A549 (cell line): Measurements from ENCODE around the gene TUT4.

Experiments used
- KDM1A ChIP-seq: fragments of 200-600 bp; sonication (generic); IDR thresholded peaks from 2 replicates; pipeline ENCODE4 v1.6.1; 2016; ENCODE audit warnings: low read depth, mild to moderate bottlenecking
- MAZ ChIP-seq: fragments of 150-350 bp; IDR thresholded peaks from 2 replicates; pipeline ENCODE4 v1.6.1; 2014; ENCODE audit warnings: antibody characterized with exemption, low read depth, low read length, borderline replicate concordance
- NFE2L2 ChIP-seq: fragments of 150-350 bp; conservative IDR thresholded peaks from 2 replicates; pipeline ENCODE4 v1.6.1; 2014; ENCODE audit warnings: low read length
- RAD21 ChIP-seq, 2 experiments: fragments of >200 bp in 1 of 2; sonication (Bioruptor Twin) in 1 of 2; formaldehyde crosslinking in 1 of 2; IDR thresholded peaks in 1 of 2; conservative IDR thresholded peaks in 1 of 2; 2 replicates in 1 of 2; 3 replicates in 1 of 2; pipeline ENCODE4 v1.6.1; 2012 to 2018; ENCODE audit warnings: inconsistent platforms in 1 of 2

DNA sequence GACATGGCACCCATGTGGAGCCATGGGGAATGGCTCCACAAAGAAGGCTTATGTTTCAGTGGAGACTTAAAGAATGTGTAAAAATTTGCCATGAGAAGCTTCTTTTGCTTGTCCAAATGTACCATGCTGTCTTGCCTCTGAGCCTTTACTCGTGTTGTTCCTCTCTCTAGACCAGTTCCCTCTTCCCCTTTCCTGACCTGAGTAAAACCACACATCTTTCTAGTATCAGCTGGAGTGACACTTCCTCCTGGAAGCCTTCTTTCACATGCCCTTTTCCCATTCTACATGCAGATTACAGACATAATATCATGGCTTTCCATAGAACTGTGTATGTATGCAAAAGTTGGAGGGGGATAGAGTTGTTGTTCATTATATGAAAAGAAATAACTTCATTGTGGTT is 35.6 kb upstream of the TUT4 start:
- TF ChIP-seq KDM1A (no peak), RAD21 (conservative IDR thresholded peaks at IDR 0.05 in 1 of 2, IDR thresholded peaks at IDR 0.05 in 1 of 2) (no peak), NFE2L2 (no peak), MAZ (no peak)
